HG03432 (cell line): ENCODE measurements around the gene NOX5.
"Not testable (repeated sequence)": the region's sequence is repeated elsewhere in the genome, so short reads cannot be mapped to it uniquely, and the experiment has no call there.

Experiments
- ATAC-seq: cut with Tn5 transposase; IDR thresholded peaks from one replicate; pipeline ENCODE4 v1.9.1; 2021; ENCODE audit warnings: mild to moderate bottlenecking, moderate library complexity; ENCODE audit not compliant: unreplicated experiment

NOX5 gene

DNA sequence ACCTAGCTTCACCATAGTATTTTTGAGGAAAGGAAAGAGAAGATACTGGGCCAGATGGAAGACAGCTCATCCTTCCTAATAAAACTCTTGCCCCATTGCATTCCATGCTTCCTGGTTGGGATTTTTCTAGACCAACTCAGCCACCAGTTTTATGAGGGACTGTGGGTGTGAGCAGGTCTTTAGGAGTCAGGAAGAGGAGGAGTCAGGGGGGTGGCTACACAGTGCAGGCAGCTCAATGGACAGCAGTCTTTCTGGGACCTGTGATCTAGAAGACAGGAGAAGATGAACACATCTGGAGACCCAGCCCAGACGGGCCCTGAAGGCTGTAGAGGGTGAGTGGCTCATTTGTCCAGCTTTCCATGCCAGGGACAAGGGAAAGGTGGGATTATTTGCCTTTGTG lies at the start of gene NOX5:
NOX5 (plus strand) TSS at position 242 of the 400 bp plus-strand sequence; CDS start at position 283, 41 bp downstream.
- no peak for ATAC-seq

GRCh38 chr15:68966996-68967395 lies 47.5 kb upstream of the NOX5 start:
- no peak for ATAC-seq

DNA sequence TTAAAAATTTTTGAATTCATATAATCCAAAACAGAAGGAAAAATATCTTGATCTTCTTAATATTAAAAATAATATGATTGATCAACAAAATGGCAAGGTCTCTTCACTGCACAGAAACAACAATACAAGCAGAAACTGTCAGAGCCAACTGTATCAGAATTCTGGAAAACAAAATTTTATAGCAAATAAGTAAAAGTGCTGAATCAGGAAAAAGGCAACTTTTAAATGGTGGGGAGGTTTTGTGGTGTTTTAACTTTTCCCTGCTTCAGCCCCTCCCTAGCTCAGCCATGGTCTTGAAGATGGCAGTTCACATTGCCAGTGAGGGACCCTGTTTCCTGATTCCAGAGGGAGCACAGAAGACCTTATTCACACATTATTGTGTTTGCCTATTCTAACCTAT lies 46.5 kb upstream of the NOX5 start:
- ATAC-seq: no peak

- no peak for ATAC-seq
Observed at GRCh38 chr15:68969298-68969697, 45.2 kb upstream of the NOX5 start.

GRCh38 chr15:68972201-68973065 lies 42.1 kb upstream of the NOX5 start:
- ATAC-seq: no peak

DNA sequence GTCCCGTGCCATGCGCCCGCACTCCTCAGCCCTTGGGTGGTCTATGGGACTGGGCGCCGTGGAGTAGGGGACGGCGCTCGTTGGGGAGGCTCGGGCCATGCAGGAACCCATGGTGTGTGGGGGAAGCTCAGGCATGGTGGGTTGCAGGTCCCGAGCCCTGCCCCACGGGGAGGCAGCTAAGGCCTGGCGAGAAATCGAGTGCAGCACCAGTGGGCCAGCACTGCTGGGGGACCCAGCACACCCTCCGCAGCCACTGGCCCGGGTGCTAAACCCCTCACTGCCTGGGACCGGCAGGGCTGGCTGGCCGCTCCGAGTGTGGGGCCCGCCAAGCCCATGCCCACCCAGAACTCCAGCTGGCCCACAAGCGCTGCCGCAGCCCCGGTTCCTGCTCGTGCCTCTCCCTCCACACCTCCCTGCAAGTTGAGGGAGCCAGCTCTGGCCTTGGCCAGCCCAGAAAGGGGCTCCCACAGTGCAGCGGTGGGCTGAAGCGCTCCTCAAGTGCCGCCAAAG lies 38.8 kb upstream of the NOX5 start:
- not testable (repeated sequence) for ATAC-seq

- not testable (repeated sequence) for ATAC-seq
Observed at GRCh38 chr15:68977426-68977825, 37.1 kb upstream of the NOX5 start.

- no peak for ATAC-seq
Observed at GRCh38 chr15:68979006-68979405, 35.5 kb upstream of the NOX5 start.

DNA sequence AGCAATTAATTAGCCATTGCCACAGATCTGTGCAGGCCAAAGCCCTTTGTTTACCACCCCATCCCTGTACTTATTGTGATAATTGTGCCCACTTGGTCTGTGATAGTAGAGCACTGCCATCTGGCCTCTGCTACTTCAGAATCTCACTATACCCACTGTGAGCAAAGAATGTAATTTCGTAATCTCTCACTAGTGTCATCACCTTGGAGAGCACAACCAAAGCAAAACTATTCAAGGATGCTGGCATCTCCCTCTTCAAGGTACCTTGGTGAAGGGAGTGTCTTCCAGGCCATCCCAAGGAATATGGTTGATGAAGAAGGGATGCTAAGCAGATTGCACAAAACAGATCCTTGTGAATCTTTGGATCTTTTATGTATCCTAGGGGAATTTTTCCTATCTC lies 34.7 kb upstream of the NOX5 start:
- no peak for ATAC-seq

DNA sequence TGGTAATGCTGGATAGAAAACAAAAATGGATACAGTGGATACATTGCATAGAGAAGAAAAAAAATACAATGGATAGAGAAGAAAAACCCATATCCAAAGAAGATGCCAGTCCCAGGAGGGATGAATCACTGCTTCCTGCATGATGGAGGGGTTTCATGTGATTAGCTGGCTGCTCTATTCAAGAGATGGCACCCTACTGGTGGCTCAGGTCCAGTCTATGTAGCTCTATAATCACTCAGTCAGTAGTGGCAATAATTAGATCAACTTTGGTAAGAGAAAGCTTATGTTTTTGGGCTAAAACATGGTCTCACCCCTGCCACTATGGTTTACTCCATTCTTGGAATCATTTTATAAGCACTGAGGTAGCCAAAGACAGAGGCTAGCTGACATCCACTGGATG lies 33.7 kb upstream of the NOX5 start:
- no peak for ATAC-seq

- no peak for ATAC-seq
Observed at GRCh38 chr15:68981941-68982340, 32.6 kb upstream of the NOX5 start.

DNA sequence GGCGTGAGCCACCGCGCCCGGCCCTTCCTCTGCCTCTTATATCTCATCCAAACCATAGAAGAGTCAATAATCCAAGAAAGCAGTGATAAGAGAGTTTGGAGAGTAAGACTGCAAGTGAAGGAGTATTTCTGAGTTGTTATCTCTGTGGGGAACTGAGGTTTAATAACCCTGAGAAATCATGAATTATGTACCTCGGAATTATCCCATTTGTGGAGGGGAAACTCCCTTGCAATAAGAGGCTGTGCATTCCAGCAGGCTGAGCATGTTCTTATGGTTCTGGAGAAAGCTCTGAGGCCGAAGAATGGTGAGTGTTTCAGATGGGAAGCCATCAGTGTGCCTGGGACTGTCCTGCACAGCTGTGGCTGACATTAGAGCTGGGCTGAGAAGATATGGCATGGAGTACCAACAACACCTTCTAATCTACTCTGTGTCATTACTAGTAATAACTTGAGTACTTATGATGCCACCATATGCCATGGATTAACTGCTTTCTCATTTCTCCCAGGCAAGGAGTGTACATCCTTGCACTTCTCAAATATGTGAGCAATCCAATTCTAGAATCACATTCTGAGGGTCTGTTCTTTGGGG lies 31.4 kb upstream of the NOX5 start:
- no peak for ATAC-seq

- no peak for ATAC-seq
Observed at GRCh38 chr15:68983961-68984481, 30.5 kb upstream of the NOX5 start.

DNA sequence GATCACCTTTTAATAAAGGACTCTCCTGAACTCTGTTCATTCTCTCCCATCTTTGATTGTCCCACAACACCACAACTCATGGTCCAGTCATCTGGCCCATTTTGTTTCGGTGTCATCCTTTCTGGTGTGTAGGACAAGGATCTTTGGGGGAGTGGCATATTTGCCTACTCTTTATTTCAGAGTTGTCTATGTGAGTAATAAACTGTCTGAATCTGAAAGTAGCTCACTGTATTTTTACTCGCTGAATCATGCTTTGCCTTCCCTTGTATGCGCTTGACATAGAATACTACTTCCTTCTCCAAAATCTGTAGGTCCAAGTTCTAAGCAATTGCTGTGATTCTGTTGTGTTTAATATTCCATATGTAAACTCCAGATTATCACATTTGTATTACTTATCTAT lies 29.9 kb upstream of the NOX5 start:
- no peak for ATAC-seq

- ATAC-seq: no peak
Observed at GRCh38 chr15:68985361-68985891, 29.1 kb upstream of the NOX5 start.

GRCh38 chr15:68986322-68986721 lies 28.2 kb upstream of the NOX5 start:
- ATAC-seq: no peak

- ATAC-seq: no peak
Observed at GRCh38 chr15:68987120-68987519, 27.4 kb upstream of the NOX5 start.

- no peak for ATAC-seq
Observed at GRCh38 chr15:68987676-68988075, 26.8 kb upstream of the NOX5 start.

DNA sequence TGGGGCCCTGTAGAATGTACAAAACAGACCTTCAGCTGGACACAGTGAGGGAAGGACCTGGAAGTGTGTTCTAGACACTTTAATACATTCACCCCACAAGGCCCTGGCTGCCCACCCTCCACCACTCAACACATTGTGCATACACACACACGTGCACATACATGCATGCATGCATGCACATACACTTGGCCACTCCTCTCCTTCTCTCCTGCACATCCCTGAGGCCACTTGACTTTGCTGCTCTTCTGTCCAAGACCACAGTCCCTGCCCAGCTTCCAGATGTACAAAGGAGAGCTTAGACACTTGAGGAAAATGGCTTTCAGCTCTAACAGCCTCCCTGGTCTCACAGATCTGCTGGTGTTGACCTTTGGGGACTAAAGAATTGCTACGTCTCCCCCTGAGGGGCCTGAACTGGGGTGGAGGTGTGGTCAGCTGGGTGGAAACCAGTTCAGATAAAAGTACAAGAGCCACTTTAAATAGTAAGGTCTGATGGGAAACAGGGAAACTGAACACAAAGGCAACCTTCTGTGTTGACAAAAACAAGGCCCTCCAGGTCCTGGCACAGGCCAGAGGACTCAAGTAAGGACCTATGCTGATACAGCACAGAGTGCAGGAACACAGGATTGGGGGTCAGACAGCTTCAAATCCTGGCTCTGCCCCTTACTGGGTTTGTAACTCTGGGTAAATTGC lies 24.8 kb upstream of the NOX5 start:
- ATAC-seq: no peak

- ATAC-seq: no peak
Observed at GRCh38 chr15:68990231-68990991, 24.1 kb upstream of the NOX5 start.
